SHP77 (cell line): ENCODE measurements around the gene ALKBH8.
"Not testable (repeated sequence)": the region's sequence is repeated elsewhere in the genome, so short reads cannot be mapped to it uniquely, and the experiment has no call there.

ENCODE experiments used
- DNase-seq, 2 experiments: peaks; one replicate each; lab custom pipeline; 2025; lab: John Stamatoyannopoulos, UW

Gene ALKBH8

GRCh38 chr11:107576497-107577345, 11.2 kb upstream of the ALKBH8 start:
- DNase-seq: peak in 1 of 2 experiments; percentile 5

- DNase-seq: no peak
Measured at GRCh38 chr11:107573438-107573837, 7.9 kb upstream of the ALKBH8 start.

GRCh38 chr11:107570015-107570414, 4.5 kb upstream of the ALKBH8 start:
- DNase-seq: no peak

- DNase-seq: no peak
Measured at GRCh38 chr11:107567739-107568335, 2.3 kb upstream of the ALKBH8 start.

GRCh38 chr11:107566569-107566968, 1.0 kb upstream of the ALKBH8 start:
- no peak for DNase-seq

- not testable (repeated sequence) for DNase-seq
Measured at GRCh38 chr11:107565955-107566501, 493 bp upstream of the ALKBH8 start.

- peak in 1 of 2 experiments; percentile 29 for DNase-seq
Measured at GRCh38 chr11:107564877-107565218, 687 bp downstream of the ALKBH8 start.

- DNase-seq: peak; percentile 9 to 21
Measured at GRCh38 chr11:107563702-107564101, 1.8 kb downstream of the ALKBH8 start.

GRCh38 chr11:107562647-107563208, 2.8 kb downstream of the ALKBH8 start:
- no peak for DNase-seq

GRCh38 chr11:107561688-107562087, 3.8 kb downstream of the ALKBH8 start:
- DNase-seq: no peak

- DNase-seq: no peak
Measured at GRCh38 chr11:107550304-107550703, 15.2 kb downstream of the ALKBH8 start.

GRCh38 chr11:107549954-107550285, 15.6 kb downstream of the ALKBH8 start:
- no peak for DNase-seq

- peak; percentile 8 to 24 for DNase-seq
Measured at GRCh38 chr11:107549253-107549953, 16.1 kb downstream of the ALKBH8 start.

GRCh38 chr11:107547961-107548360, 17.6 kb downstream of the ALKBH8 start:
- DNase-seq: no peak

- DNase-seq: no peak
Measured at GRCh38 chr11:107545101-107545514, 20.4 kb downstream of the ALKBH8 start.

- no peak for DNase-seq
Measured at GRCh38 chr11:107538821-107539220, 26.7 kb downstream of the ALKBH8 start.

- no peak for DNase-seq
Measured at GRCh38 chr11:107538239-107538638, 27.3 kb downstream of the ALKBH8 start.

GRCh38 chr11:107537155-107537554, 28.4 kb downstream of the ALKBH8 start:
- not testable (repeated sequence) for DNase-seq

GRCh38 chr11:107526197-107526596, 39.3 kb downstream of the ALKBH8 start:
- DNase-seq: no peak

GRCh38 chr11:107508858-107509244, 56.7 kb downstream of the ALKBH8 start:
- no peak for DNase-seq

- DNase-seq: no peak
Measured at GRCh38 chr11:107508201-107508857, 57.2 kb downstream of the ALKBH8 start.
